BE2C (cell line): Measurements from ENCODE around the gene ASB15.

Experiments
- DNase-seq: peaks from one replicate; pipeline ENCODE4 v3.0.0-alpha.2; 2020
- H3K27me3 ChIP-seq: fragments of 250-450 bp; sonication (Bioruptor Pico); 2 replicates; pipeline ENCODE4 v1.5.1; 2020; ENCODE audit warnings: mild to moderate bottlenecking
- H3K36me3 ChIP-seq: fragments of 250-450 bp; sonication (Bioruptor Pico); 2 replicates; pipeline ENCODE4 v1.5.1; 2020; ENCODE audit warnings: mild to moderate bottlenecking
- H3K4me1 ChIP-seq: fragments of 250-450 bp; sonication (Bioruptor Pico); 2 replicates; pipeline ENCODE4 v1.5.1; 2020
- H3K4me3 ChIP-seq: 2 replicates; pipeline ENCODE4 v1.5.1; 2011; ENCODE audit warnings: low read depth, low read length
- H3K9me3 ChIP-seq: fragments of 250-450 bp; sonication (Bioruptor Pico); 2 replicates; pipeline ENCODE4 v1.5.1; 2020
- CTCF ChIP-seq: IDR thresholded peaks from 2 replicates; pipeline ENCODE4 v1.5.1; 2012; ENCODE audit warnings: mild to moderate bottlenecking, low read depth, low read length

The ASB15 gene

GRCh38 chr7:123643495-123644441, 42.1 kb downstream of the ASB15 start:
- Histone ChIP-seq H3K27me3 (no peaks in the 10 kb centered on the region), H3K36me3 (no peaks in the 10 kb centered on the region), H3K9me3 (no peaks in the 10 kb centered on the region), H3K4me3 (peak overlapping the region; percentile 26), H3K4me1 (peaks cover 36% of the 10 kb centered on the region)
- peak; percentile 79 for DNase-seq
- no peak for TF ChIP-seq CTCF

DNA sequence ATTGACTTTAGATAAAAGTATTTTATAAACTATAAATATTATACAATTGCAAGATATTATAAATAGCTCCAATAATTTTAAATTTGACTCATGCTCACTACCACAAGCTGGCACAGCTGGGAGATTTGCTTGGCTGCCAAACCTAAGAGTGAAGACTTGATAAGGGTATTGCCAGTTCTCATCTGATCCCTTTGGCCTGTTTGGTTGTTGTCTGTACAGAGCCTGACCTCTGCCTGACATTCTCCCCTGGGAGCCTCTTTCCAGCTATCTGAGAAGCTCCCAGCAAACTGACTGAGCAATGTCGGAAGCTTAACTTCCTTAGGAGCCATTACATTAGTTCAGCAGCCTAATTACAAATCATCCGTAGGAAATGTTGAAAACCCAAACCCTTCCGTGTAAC, 43.9 kb downstream of the ASB15 start:
- Histone ChIP-seq H3K27me3 (no peaks in the 10 kb centered on the region), H3K4me3 (no peak overlapping the region), H3K4me1 (peaks cover 41% of the 10 kb centered on the region), H3K9me3 (no peaks in the 10 kb centered on the region), H3K36me3 (no peaks in the 10 kb centered on the region)
- no peak for TF ChIP-seq CTCF
- peak; percentile 79 for DNase-seq

- no peak for TF ChIP-seq CTCF
- Histone ChIP-seq H3K4me1 (peaks cover 41% of the 10 kb centered on the region), H3K36me3 (no peaks in the 10 kb centered on the region), H3K27me3 (no peaks in the 10 kb centered on the region), H3K9me3 (no peaks in the 10 kb centered on the region), H3K4me3 (no peak overlapping the region)
- no peak for DNase-seq
These were observed 45.6 kb downstream of the ASB15 start for GRCh38 chr7:123647106-123647730.

GRCh38 chr7:123649964-123650363, 48.3 kb downstream of the ASB15 start:
- no peak for DNase-seq
- Histone ChIP-seq H3K4me1 (peaks cover 24% of the 10 kb centered on the region), H3K36me3 (no peaks in the 10 kb centered on the region), H3K9me3 (no peaks in the 10 kb centered on the region), H3K4me3 (no peak overlapping the region), H3K27me3 (no peaks in the 10 kb centered on the region)
- no peak for TF ChIP-seq CTCF

DNA sequence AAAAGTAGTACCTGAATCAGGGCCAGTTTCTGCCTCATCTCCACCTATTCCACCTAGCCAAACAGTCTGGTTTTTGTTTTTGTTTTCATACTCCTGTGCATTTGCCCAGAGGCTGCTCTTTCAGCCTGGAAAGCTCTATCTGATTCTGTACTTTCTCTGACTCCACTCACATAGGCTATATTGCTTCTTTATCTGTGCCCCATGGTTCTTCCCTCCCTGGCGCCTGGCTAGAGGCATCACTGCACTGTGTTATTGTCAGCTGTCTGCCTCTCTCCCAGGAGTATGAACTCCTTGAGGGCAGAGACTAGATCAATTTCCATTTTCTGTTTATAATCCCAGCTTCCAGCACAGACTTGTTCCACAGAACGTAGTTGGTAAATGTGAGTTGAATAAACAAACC, 49.0 kb downstream of the ASB15 start:
- Histone ChIP-seq H3K27me3 (no peaks in the 10 kb centered on the region), H3K4me3 (no peak overlapping the region), H3K36me3 (no peaks in the 10 kb centered on the region), H3K9me3 (no peaks in the 10 kb centered on the region), H3K4me1 (peaks cover 20% of the 10 kb centered on the region; the same call in 1 of the 2 replicates)
- TF ChIP-seq CTCF, result no peak
- peak; percentile 52 for DNase-seq

DNA sequence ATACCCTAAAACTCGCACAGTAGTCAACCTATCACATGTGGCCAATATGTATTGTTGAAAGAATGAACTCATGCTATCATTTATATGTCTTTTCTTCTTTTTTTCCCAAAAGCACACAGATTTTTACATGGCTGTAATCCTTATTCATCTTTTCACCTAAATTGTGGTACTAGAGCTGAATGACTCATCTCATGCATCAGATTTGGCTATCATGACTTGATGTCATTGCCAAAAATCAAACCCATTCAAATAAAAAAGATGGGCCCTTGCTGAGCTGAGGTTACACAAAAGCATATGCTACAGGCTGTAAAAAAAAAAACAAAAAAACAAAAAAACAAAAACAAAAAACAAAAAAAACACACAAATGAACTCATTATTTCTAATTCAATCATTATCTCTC, 50.8 kb downstream of the ASB15 start:
- no peak for DNase-seq
- no peaks in the 10 kb centered on the region for H3K36me3 ChIP-seq
- H3K27me3 ChIP-seq, result no peaks in the 10 kb centered on the region
- no peak for TF ChIP-seq CTCF
- H3K4me3 ChIP-seq, result no peak overlapping the region
- H3K9me3 ChIP-seq, result no peaks in the 10 kb centered on the region
- peaks cover 8% of the 10 kb centered on the region; the same call in 1 of the 2 replicates for H3K4me1 ChIP-seq
